ENCODE results near the gene PRDM16.

Gene PRDM16

DNA sequence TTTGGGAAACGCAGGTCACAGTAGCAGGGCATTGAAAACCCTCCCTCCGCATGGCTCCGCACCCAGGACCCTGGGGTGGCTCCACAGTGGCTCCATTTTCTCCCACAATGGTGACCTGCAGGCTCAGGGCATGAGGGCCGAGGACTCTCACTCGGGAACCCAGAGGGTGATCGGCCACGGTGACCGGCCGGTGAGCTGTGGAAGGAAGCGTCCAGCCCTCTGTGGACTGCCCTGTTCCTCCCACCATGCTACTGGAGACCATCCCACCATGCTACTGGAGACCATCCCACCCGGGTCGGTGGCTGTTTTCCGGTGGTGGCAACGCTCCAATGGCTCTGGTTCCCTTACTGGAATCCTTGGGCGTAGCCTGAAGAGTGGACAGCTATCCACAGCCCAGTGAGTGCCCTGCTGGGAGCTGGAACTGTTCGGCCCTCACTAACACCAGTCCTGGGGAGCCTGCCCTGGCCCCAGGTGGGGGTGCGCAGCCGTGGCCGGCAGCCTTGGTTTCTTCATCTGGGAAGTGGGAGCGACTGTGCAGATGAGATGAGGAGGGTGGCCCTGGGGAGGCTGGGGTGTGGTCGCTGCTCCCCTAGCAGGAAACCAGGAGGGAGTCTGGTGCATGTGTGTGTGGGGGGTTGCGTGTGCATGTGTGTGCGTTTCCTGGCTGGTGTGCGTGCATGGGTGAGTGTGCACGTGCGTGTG, 59.6 kb downstream of the PRDM16 start:
- no peak for DNase-seq

- no peak for DNase-seq
Measured at GRCh38 chr1:3129133-3129490, 60.1 kb downstream of the PRDM16 start.

GRCh38 chr1:3130268-3130667, 61.3 kb downstream of the PRDM16 start:
- no peak for DNase-seq

DNA sequence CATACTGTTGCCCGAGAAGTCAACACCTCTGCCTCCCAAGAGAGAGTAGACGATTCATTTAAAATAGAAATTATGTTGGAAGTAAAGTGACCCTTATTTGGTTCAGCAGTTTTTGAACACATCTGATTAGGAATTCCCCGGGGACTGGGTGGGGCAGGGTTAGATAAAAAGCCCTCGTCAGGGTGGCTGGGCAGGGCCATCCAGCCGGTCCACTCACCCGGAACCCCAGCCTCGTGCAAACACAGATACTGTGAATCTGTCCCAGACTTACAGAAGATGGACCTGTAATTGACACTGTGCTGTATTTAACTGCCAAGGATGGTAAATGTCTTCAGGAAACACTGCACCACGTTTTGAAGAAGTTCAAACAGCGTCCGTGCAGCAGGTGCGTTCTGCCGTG, 63.7 kb downstream of the PRDM16 start:
- no peak for DNase-seq

- no peak for DNase-seq
Measured at GRCh38 chr1:3133686-3134085, 64.7 kb downstream of the PRDM16 start.

- DNase-seq: no peak
Measured at GRCh38 chr1:3134381-3135072, 65.5 kb downstream of the PRDM16 start.

DNA sequence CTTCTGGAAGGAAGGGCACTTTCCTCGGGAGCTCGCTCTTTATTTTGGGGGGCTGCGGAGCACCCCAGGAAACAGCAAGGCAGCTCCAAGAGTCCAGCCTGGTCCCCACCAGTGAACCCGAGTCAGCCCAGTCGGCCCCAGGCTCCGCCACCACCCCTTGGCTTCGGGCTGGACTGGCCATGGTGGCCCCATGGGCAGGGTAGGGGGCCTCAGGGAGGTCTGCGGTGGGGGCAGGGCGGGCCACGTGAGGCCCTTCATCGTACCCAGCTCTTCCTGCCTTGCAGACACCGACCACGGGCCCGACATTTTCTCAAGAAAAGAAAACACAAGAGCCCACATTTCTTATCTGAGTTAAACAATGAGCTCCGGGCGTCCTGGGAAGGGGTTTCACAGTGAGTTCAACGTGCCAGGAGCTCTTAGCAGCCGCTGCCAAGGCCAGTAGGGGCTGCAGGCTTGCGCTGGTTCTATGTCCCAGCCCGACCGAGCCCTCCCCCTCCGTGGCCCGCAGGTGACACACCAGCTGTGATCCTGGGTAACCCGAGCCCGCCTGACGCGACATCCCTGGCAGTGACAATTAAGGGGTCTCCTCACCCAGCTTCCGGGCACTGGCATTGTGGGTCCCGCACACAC, 66.2 kb downstream of the PRDM16 start:
- no peak for DNase-seq

- DNase-seq: no peak
Measured at GRCh38 chr1:3135744-3136455, 66.9 kb downstream of the PRDM16 start.

GRCh38 chr1:3136532-3136931, 67.5 kb downstream of the PRDM16 start:
- no peak for DNase-seq

GRCh38 chr1:3137111-3138100, 68.4 kb downstream of the PRDM16 start:
- DNase-seq: no peak

DNA sequence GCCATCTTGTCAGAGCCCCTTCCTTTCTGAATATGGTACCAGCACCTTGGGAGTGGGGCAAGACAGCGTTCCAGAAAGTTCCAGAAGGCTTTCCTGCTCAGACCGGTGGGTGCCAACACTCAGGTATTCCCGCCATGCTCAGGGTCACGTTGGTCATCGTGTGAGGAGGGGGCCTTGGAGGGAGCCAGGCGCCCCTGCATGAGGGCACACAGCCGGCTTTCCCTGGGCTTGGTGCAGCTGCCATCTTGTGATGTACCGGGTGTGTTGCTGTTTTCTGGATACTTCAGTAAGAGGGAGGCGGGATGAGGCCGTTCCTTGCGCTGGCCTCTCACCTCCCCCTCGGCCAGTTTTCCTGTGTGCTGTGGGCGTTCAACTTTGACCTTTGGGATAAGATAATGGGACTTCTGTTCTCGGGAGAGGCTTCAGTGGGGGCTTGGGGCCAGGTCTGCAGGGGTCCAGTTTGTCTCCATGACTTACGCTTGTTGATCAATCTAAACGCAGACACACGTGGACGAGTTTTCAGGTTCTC, 69.7 kb downstream of the PRDM16 start:
- no peak for DNase-seq

- DNase-seq: no peak
Measured at GRCh38 chr1:3139451-3139852, 70.4 kb downstream of the PRDM16 start.

DNA sequence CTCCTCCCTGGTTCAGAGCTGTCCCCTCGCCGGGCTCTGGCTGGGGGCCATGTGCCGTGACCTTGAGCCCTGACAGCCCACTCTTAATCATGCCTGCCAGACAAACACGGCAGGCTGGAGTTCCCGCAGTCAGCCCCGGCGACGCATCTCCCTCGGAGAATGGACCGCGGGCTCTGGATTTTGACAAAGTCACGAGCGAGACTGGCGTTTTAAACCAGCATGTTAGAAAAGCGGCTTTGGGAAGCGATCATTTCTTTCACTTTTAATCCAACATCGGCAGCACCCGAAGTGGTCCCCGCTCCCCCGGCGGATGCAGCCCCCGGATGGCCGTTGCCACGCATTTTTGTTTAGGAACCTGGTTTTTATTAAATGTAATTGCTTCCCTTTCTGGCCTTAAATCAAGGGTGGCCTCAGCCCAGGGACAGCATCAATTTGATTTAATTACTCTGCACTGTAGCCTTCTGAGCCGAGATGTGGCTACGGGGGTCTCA, 70.9 kb downstream of the PRDM16 start:
- DNase-seq: no peak

- no peak for DNase-seq
Measured at GRCh38 chr1:3140437-3140836, 71.4 kb downstream of the PRDM16 start.

- no peak for DNase-seq
Measured at GRCh38 chr1:3141129-3141528, 72.1 kb downstream of the PRDM16 start.

GRCh38 chr1:3141836-3142235, 72.8 kb downstream of the PRDM16 start:
- no peak for DNase-seq

DNA sequence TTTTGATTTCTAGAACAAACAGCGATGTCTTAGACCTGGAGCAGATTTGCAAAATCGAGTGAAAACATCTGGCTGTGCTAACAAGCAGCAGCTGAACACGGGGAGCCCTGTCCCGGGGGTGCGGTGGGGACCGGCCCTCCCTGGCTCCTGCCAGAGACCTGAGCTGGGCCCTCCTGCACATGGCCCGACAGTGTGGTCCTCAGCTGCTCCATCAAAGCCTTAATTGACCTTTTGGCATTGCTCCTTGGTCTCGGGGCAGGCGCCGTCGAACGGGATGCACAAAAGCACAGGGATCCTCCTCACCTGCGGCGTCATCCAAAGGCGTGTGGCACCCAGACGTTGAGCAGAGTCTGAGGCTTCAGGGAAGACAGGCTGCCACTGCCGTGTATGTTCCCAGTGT, 73.2 kb downstream of the PRDM16 start:
- DNase-seq: no peak

GRCh38 chr1:3142751-3143150, 73.7 kb downstream of the PRDM16 start:
- no peak for DNase-seq

- no peak for DNase-seq
Measured at GRCh38 chr1:3145532-3146325, 76.7 kb downstream of the PRDM16 start.

- no peak for DNase-seq
Measured at GRCh38 chr1:3146458-3146857, 77.5 kb downstream of the PRDM16 start.

GRCh38 chr1:3146907-3147306, 77.9 kb downstream of the PRDM16 start:
- no peak for DNase-seq

Measured in NK-92 treated with Interleukin-12 subunit alpha and Interleukin-12 subunit beta, amount 100 ng/mL, for 24 hours (cell line).